NCI-H128 (cell line): Measurements from ENCODE around the gene CDKL1.
"Not testable (repeated sequence)": the region's sequence is repeated elsewhere in the genome, so short reads cannot be mapped to it uniquely, and the experiment has no call there.

ENCODE experiments used
- DNase-seq: peaks from one replicate; lab custom pipeline; 2025; ENCODE audit not compliant: unreplicated experiment; lab: John Stamatoyannopoulos, UW

CDKL1 gene

DNA sequence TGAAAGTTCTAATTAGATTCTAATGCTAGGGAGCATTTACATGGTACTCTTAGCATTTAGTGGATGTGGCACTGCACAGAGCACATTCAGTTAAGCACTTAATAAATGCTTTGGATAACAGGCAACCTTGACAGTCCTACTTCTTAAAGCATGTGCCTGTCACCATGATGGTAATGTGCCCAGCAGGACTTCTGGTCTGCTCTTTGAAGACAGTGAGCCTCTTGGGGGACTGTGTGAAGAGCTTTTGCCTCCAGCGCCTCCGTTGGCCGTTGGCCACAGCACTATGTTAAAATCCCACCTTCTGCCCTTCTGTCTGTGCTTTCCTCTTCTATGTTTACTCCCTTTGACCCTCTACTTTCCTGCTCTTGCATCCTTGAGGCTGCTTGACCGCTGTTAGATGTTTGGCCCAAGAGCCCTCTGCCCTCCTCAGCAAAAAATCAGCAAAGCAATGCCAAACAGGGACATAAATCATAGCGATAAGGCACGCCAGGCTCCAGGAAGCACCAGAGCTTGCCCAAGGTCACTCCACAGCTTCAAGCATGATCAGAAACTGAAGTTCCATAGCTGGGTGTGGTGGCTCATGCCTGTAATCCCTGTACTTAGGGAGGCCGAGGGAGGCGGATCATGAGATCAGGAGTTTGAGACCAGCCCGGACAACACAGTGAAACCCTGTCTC is 8.3 kb downstream of the CDKL1 start:
- no peak for DNase-seq

DNA sequence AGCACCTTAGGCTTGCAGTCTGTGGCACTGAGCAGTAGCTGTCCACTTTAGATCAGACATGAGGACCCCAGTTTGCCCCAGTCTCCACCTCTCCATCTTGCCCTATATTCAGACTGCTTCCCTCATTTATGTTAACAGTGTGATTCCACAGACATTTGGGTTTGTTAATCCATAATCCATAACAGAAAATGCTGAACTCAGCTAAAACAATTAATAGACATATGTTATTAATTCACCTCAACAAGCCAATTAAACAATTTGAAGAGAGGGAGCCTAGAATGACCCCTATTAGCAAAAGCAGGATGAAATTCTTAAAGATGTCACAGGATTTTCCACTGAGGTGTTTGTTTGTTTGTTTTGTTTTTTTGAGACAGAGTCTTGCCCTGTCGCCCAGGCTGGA is 9.1 kb downstream of the CDKL1 start:
- no peak for DNase-seq

DNA sequence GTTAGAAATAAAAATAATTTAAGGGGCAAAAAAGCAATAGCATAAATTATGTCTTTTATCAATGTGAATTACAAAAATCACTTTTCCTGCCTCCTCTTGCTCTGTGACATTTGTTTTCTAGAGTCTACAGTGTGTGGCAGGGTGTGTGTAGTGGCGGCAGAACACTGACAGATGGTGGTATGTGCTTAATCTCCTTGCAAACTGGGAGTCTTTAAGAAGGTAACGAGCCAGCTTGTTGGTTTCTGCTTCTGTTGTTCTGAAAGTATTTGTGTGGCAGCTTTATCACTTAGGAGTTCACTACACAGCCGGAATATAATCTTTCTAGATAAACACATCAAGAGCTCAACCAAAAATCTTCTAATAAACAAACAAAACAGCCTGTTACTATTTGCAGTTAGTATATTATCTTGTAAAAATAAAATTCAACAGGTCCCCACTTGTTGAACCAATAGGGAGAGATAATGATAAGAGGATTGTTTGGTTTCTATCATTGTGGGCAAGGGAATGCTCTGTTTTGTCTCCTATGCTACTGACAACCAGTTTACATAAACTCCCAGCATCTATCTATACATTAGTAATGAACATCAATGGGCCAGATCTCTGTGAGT is 13.0 kb downstream of the CDKL1 start:
- DNase-seq, result no peak

GRCh38 chr14:50381823-50382287 is 14.8 kb downstream of the CDKL1 start:
- DNase-seq, result no peak

DNA sequence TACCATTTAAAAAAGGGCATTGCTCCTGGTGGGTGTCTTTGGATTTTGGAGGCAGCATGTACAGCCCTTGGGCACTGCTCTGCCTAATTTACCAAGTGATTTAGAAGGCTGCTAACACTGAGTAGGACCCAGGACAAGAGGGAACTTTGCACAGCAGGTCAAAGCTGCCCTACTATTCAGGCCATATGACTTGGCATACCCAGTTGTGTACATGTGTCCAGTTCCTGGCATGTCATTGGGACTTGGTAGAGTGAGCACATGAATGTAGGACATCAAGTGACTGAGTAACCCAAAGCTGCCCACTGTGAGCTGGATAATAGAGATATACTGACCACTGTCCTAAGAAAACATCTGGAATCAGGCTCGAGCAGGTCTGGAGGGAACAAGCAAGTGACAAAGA is 15.7 kb downstream of the CDKL1 start:
- DNase-seq, result no peak

- DNase-seq, result no peak
These were observed 16.2 kb downstream of the CDKL1 start for GRCh38 chr14:50380455-50380854.

GRCh38 chr14:50379563-50379962 is 17.1 kb downstream of the CDKL1 start:
- DNase-seq, result no peak

DNA sequence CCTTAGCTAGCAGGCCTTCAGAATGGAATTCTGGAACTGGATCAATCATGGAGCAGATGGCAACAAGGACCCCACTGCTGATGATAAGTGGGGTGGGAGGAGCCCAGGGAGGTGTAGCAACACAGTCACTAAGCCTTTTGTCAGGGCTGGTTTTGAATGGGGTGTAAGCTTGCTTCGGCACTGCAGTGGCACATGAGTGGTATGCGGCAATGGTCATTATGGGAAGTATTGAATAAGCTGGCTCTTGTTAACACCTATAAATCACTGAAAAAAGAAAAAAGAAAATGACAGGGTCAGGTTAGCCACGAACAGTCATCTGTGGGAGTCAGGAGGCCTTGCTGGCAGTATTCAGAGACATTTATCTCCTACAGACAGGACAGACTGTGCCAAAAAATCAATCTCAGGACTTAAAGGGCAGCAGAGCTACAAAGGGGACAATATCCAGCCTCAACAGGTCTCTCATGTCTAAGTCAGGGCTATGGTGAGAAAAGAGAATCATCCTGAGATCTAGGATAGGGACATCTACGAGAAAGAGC is 19.1 kb downstream of the CDKL1 start:
- no peak for DNase-seq

GRCh38 chr14:50375760-50376159 is 20.9 kb downstream of the CDKL1 start:
- DNase-seq, result no peak

- no peak for DNase-seq
These were observed 22.7 kb downstream of the CDKL1 start for GRCh38 chr14:50373959-50374358.

- DNase-seq, result no peak
These were observed 25.1 kb downstream of the CDKL1 start for GRCh38 chr14:50371546-50371945.

DNA sequence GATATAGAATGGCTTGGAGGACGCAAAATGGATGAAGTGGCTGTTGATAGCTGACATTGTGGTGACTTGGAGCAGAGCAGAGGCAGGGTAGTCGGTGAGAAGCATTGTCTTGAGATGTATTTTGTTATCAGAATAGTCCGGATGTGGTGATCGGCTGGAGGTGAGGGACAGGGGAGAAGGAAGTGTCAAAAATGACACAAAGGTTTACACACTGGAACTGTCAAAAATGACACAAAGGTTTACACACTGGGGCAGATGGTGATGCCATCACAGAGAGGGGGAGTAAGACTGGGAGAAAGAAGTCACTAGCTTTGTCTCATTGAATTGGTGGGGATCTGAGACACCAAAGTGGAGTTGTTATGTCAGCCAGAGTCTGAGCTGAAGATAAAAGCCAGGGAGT is 30.1 kb downstream of the CDKL1 start:
- no peak for DNase-seq

DNA sequence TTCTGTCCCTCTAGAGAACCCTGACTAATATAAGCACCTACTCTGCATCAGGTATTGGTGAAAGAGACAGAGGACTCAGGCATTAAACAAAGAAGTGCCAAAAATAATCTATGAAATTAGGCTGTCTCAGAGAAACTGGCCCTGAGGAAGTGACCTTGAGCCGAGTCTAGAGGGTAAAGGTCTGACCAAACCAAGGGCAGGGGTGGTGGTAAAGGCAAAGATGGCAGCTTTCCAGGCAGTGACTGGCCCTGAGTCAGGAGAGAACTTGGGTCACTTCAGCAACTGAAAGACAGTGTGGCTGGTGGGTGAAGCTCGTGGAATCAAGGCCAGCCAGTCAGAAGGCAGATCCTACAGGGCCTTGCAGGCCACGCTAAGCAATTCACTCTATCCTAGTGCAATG is 30.6 kb downstream of the CDKL1 start:
- DNase-seq, result no peak

DNA sequence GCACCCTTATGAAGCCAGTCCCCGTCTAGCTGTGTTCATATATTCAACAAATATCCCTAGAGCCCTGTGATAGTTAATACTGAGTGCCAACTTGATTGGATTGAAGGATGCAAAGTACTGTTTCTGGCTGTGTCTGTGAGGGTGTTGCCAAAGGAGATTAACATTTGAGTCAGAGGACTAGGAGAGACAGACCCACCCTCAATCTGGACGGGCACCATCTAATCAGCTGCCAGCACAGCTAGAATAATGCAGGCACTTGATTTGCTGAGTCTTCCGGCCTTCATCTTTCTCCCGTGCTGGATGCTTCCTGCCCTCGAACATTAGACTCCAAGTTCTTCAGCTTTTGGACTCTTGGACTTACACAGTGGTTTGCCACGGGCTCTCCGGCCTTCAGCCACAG is 31.1 kb downstream of the CDKL1 start:
- DNase-seq, result not testable (repeated sequence)

DNA sequence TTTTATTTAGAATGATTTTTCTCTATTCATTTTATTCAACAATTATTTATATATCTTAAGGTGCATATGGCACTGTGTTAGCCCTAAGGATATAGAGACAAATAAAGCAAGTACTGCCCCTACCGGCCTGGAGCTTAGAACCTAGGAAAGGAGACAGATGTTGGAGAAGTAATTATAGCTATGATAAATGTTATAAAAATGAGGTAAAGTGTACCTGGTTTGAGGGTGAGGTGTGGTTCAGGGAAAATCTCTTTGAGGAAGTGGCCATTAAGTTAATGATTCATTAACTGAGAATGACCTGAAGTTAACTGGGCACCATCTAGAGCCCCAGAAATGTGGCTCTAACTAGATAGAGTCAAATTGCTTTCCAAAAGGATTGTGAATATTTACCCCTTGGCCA is 31.9 kb downstream of the CDKL1 start:
- no peak for DNase-seq

GRCh38 chr14:50363714-50364111 is 33.0 kb downstream of the CDKL1 start:
- no peak for DNase-seq

DNA sequence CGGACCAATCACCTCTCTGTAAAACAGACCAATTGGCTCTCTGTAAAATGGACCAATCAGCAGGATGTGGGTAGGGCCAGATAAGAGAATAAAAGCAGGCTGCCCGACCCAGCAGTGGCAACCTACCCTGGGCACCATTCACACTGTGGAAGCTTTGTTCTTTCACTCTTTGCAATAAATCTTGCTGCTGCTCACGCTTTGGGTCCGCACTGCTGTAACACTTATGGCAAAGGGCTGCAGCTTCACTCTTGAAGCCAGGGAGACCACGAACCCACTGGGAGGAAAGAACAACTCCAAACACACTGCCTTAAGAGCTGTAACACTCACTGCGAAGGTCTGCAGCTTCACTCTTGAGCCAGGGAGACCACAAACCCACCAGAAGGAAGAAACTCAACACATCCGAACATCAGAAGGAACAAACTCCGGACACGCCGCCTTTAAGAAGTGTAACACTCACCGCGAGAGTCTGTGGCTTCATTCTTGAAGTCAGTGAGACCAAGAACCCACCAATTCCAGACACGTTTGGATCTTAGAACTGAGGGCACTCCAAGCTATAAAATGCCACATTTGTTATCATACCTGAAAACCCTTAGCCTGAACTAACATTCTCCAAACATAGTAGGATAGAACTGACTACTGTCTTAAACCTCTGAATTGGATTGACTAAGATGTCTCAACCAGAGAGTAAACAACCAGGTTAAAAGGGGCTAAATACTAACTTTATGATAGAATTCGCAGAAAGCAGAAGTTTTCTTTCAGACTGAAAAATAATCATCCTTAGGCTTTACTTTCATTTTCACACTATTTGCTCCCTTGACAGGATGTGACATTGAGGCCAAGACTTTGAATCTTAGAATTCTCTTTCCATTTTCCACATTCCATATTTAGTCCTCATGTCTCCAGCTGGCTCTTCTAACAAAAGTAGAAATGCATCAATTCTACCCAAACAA is 33.6 kb downstream of the CDKL1 start:
- no peak for DNase-seq

- not testable (repeated sequence) for DNase-seq
These were observed 34.9 kb downstream of the CDKL1 start for GRCh38 chr14:50361473-50362403.

DNA sequence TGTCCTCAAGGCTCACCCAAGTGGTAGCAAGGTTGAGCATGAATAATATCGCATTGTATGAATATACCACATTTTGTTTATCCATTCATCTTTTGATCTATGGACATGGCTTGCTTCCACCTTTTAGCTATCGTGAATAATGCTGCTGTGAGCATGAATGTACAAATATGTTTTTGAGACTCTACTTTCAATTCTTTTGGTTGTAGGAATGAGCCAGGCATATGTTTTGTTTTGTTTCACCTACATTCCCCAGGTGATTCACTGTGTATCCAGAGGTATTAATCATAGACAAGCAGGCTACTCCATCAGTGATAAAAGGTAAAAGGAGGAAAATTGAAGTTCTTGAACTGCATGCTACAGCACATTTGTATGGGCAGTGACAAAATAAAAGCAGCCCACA is 35.8 kb downstream of the CDKL1 start:
- no peak for DNase-seq

DNA sequence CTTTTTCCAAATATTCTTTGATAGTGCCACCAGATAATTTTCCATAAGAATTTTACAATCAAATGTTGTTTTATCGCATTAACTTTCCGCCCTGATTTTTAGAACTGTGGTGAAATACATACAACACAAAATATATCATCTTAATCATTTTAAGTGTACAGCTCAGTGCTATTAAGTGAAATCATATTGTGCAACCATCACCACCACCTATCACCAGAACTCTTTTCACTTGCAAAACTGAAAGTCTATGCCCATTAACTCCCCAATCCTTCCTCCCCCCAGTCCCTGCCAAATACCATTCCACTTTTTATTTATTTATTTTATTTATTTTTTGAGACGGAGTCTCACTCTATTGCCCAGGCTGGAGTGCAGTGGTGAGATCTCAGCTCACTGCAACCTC is 36.6 kb downstream of the CDKL1 start:
- DNase-seq, result no peak
